SK-N-SH (cell line): Measurements from ENCODE around the gene FCRL5. TPM values are rescaled to one million over a fixed set of nuclear protein-coding genes. Genes with fewer than 3 reads are reported as not detected.

Source experiments
- CTCF ChIA-PET: fragments of 300-600, 350-600 bp; formaldehyde crosslinking; extraction: SDS; loops from one replicate; lab custom pipeline; 2021; lab: Yijun Ruan, JAX
- POLR2A ChIA-PET: fragments of 350-600 bp; sonication (Branson Sonifier 250); formaldehyde crosslinking; extraction: SDS; loops from one replicate; lab custom pipeline; 2020; ENCODE audit warnings: antibody characterized with exemption, inconsistent platforms; lab: Yijun Ruan, JAX
- DNase-seq: peaks from one replicate; pipeline ENCODE4 v3.0.0; 2012
- H2AFZ ChIP-seq: fragments of 200-600 bp; sonication (generic); 2 replicates; pipeline ENCODE4 v1.8.1; 2016; ENCODE audit warnings: antibody characterized with exemption, mild to moderate bottlenecking, low read depth
- H3F3A ChIP-seq: fragments of 200-600 bp; sonication (generic); replicated peaks from 2 replicates; pipeline ENCODE3; 2016; ENCODE audit warnings: antibody characterized with exemption, mild to moderate bottlenecking; ENCODE audit not compliant: insufficient read depth
- H3K27ac ChIP-seq, 2 experiments: fragments of 200-500 bp in 1 of 2; fragments of 200-600 bp in 1 of 2; sonication (Bioruptor generic) in 1 of 2; sonication (generic), shearing (Covaris generic) in 1 of 2; 2 replicates each; pipeline versions ENCODE4 v1.5.1 to v1.6.1; 2014 to 2016; ENCODE audit warnings: low read depth in 2 of 2, inconsistent platforms in 1 of 2, low read length in 1 of 2, mild to moderate bottlenecking in 1 of 2, mixed read lengths in 1 of 2
- H3K27me3 ChIP-seq: fragments of 200-600 bp; sonication (generic), shearing (Covaris generic); 2 replicates; pipeline ENCODE4 v1.6.1; 2016; ENCODE audit warnings: mixed run types; ENCODE audit not compliant: insufficient read depth
- H3K36me3 ChIP-seq, 2 experiments: fragments of 200-500 bp in 1 of 2; fragments of 200-600 bp in 1 of 2; sonication (Bioruptor generic) in 1 of 2; sonication (generic) in 1 of 2; replicated peaks in 1 of 2; 2 replicates each; pipeline versions ENCODE3 to v1.5.1; 2014 to 2016; ENCODE audit warnings: low read length in 1 of 2, mild to moderate bottlenecking in 1 of 2; ENCODE audit not compliant: insufficient read depth in 2 of 2, control insufficient read depth in 1 of 2
- H3K4me1 ChIP-seq, 2 experiments: fragments of 200-500 bp in 1 of 2; fragments of 200-600 bp in 1 of 2; sonication (Bioruptor generic) in 1 of 2; sonication (generic), shearing (Covaris generic) in 1 of 2; 2 replicates each; pipeline versions ENCODE4 v1.5.1 to v1.6.1; 2014 to 2016; ENCODE audit warnings: low read depth in 1 of 2, low read length in 1 of 2, mixed run types in 1 of 2; ENCODE audit not compliant: insufficient read depth in 2 of 2, control insufficient read depth in 1 of 2
- H3K4me2 ChIP-seq: fragments of 200-600 bp; sonication (generic), shearing (Covaris generic); 2 replicates; pipeline ENCODE4 v1.6.1; 2017; ENCODE audit warnings: mixed run types
- H3K4me3 ChIP-seq, 2 experiments: fragments of 200-500 bp in 1 of 2; fragments of 200-600 bp in 1 of 2; sonication (Bioruptor generic) in 1 of 2; sonication (generic), shearing (Covaris generic) in 1 of 2; 2 replicates each; pipeline versions ENCODE4 v1.5.1 to v1.8.1; 2014 to 2016; ENCODE audit warnings: low read depth in 2 of 2, inconsistent platforms in 1 of 2, low read length in 1 of 2, mild to moderate bottlenecking in 1 of 2, mixed read lengths in 1 of 2, moderate library complexity in 1 of 2
- H3K79me2 ChIP-seq: fragments of 200-600 bp; sonication (generic); 2 replicates; pipeline ENCODE4 v1.8.1; 2017; ENCODE audit warnings: mild to moderate bottlenecking; ENCODE audit not compliant: insufficient read depth
- H3K9ac ChIP-seq: fragments of 200-600 bp; sonication (generic); 2 replicates; pipeline ENCODE4 v1.6.1; 2017; ENCODE audit warnings: mixed run types
- H3K9me2 ChIP-seq: fragments of 200-600 bp; sonication (generic); 2 replicates; pipeline ENCODE4 v1.6.1; 2017; ENCODE audit warnings: mixed run types
- H3K9me3 ChIP-seq: fragments of 200-600 bp; sonication (generic); 2 replicates; pipeline ENCODE4 v1.6.1; 2017; ENCODE audit warnings: mixed run types, mild to moderate bottlenecking, moderate library complexity
- H4K20me1 ChIP-seq: fragments of 200-600 bp; sonication (generic); 2 replicates; pipeline ENCODE4 v1.6.1; 2017; ENCODE audit warnings: mild to moderate bottlenecking, mixed run types; ENCODE audit not compliant: insufficient read depth
- ELF1 ChIP-seq: IDR thresholded peaks from 2 replicates; pipeline ENCODE4 v1.4.0; 2012
- EZH2phosphoT487 ChIP-seq: fragments of 200-600 bp; sonication (generic); IDR thresholded peaks from 2 replicates; pipeline ENCODE4 v1.6.1; 2017; ENCODE audit warnings: low read depth, mixed run types, mild to moderate bottlenecking, antibody characterized with exemption, moderate library complexity, borderline replicate concordance
- FOXM1 ChIP-seq: IDR thresholded peaks from 2 replicates; pipeline ENCODE4 v1.4.0; 2012; ENCODE audit warnings: low read depth, mild to moderate bottlenecking
- MEF2A ChIP-seq: IDR thresholded peaks from 2 replicates; pipeline ENCODE4 v1.4.0; 2012; ENCODE audit warnings: low read depth, borderline replicate concordance
- MXI1 ChIP-seq: IDR thresholded peaks from 2 replicates; pipeline ENCODE4 v1.6.1; 2012; ENCODE audit warnings: mild to moderate bottlenecking, low read depth, low read length, improper control_type of control experiment
- NFIC ChIP-seq: IDR thresholded peaks from 2 replicates; pipeline ENCODE4 v1.4.0; 2012; ENCODE audit warnings: borderline replicate concordance
- POLR2AphosphoS5 ChIP-seq: IDR thresholded peaks from 2 replicates; pipeline ENCODE4 v1.6.1; 2012; ENCODE audit warnings: low read depth, low read length
- RAD21 ChIP-seq: IDR thresholded peaks from 2 replicates; pipeline ENCODE4 v1.6.1; 2012; ENCODE audit warnings: mild to moderate bottlenecking, low read length
- SIN3A ChIP-seq: IDR thresholded peaks from 2 replicates; pipeline ENCODE4 v1.6.1; 2012; ENCODE audit warnings: low read depth, mild to moderate bottlenecking, low read length, moderate library complexity, borderline replicate concordance
- SMC3 ChIP-seq: IDR thresholded peaks from 2 replicates; pipeline ENCODE4 v1.6.1; 2012; ENCODE audit warnings: low read depth, low read length, improper control_type of control experiment
- TCF12 ChIP-seq: IDR thresholded peaks from 2 replicates; pipeline ENCODE4 v1.4.0; 2012
- USF1 ChIP-seq: IDR thresholded peaks from 2 replicates; pipeline ENCODE4 v1.4.0; 2012; ENCODE audit warnings: low read depth, borderline replicate concordance
- YY1 ChIP-seq: IDR thresholded peaks from 2 replicates; pipeline ENCODE4 v1.4.0; 2012; ENCODE audit warnings: low read depth, mild to moderate bottlenecking
- WGBS: methylation state at CpG from one replicate; pipeline ENCODE4 v1.1.6; 2017; ENCODE audit warnings: low lambda C conversion rate; 5-methylcytosine and 5-hydroxymethylcytosine counted together
- polyA plus RNA-seq, 3 experiments: library from polyadenylated mRNA; depleted of rRNA; stranded (reverse); fragments of >200 nt; gene quantifications; 2 replicates each; pipeline ENCODE4 v1.2.3, GENCODE V29; 2012
- TF ChIP-seq, protein P1 (sequence below): IDR thresholded peaks from 2 replicates; pipeline ENCODE4 v1.4.0; 2012; ENCODE audit warnings: low read depth
- TF ChIP-seq, protein P2 (sequence below): fragments of 200-600 bp; sonication (generic); IDR thresholded peaks from 2 replicates; pipeline ENCODE4 v1.6.1; 2017; ENCODE audit warnings: antibody characterized with exemption, mild to moderate bottlenecking, moderate library complexity
- TF ChIP-seq, protein P3 (sequence below): fragments of 150-350 bp; IDR thresholded peaks from 2 replicates; pipeline ENCODE4 v1.6.1; 2017; ENCODE audit warnings: antibody characterized with exemption, low read length, low read depth, borderline replicate concordance
- TF ChIP-seq, protein P4 (sequence below): IDR thresholded peaks from 2 replicates; pipeline ENCODE4 v1.4.0; 2012; ENCODE audit warnings: low read depth, borderline replicate concordance

The FCRL5 gene
- polyA plus RNA-seq, 1 of the 3 experiments (the other 2 are of a cell fraction) = not detected

GRCh38 chr1:157499521-157499920 is 52.8 kb downstream of the FCRL5 start:
- no peak for DNase-seq
- Histone ChIP-seq H3K79me2 (no peaks in the 10 kb centered on the region), H3K4me3 (no peak overlapping the region), H3K9me2 (no peaks in the 10 kb centered on the region), H3K27me3 (no peaks in the 10 kb centered on the region; the same call in 1 of the 2 replicates), H3K9me3 (no peaks in the 10 kb centered on the region), H4K20me1 (no peaks in the 10 kb centered on the region), H2AFZ (no peak overlapping the region), H3K9ac (no peak overlapping the region), H3K4me1 (no peaks in the 10 kb centered on the region), H3K36me3 (no peaks in the 10 kb centered on the region), H3K4me2 (no peak overlapping the region), H3F3A (no peaks in the 10 kb centered on the region), H3K27ac (no peak overlapping the region)
- ChIA-PET CTCF (interaction anchor here (0.7 kb wide), 1 partner anchor 323 kb away, joined by 3 read pairs; no protein-coding TSS in a partner anchor), POLR2A (no interaction called here)
- no peak for TF ChIP-seq NFIC
- no peak for TF ChIP-seq EZH2phosphoT487
- TF ChIP-seq, protein P1, sequence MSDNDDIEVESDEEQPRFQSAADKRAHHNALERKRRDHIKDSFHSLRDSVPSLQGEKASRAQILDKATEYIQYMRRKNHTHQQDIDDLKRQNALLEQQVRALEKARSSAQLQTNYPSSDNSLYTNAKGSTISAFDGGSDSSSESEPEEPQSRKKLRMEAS = no peak
- no peak for TF ChIP-seq YY1
- no peak for TF ChIP-seq ELF1
- no peak for TF ChIP-seq TCF12
- no peak for TF ChIP-seq RAD21
- TF ChIP-seq, protein P2, sequence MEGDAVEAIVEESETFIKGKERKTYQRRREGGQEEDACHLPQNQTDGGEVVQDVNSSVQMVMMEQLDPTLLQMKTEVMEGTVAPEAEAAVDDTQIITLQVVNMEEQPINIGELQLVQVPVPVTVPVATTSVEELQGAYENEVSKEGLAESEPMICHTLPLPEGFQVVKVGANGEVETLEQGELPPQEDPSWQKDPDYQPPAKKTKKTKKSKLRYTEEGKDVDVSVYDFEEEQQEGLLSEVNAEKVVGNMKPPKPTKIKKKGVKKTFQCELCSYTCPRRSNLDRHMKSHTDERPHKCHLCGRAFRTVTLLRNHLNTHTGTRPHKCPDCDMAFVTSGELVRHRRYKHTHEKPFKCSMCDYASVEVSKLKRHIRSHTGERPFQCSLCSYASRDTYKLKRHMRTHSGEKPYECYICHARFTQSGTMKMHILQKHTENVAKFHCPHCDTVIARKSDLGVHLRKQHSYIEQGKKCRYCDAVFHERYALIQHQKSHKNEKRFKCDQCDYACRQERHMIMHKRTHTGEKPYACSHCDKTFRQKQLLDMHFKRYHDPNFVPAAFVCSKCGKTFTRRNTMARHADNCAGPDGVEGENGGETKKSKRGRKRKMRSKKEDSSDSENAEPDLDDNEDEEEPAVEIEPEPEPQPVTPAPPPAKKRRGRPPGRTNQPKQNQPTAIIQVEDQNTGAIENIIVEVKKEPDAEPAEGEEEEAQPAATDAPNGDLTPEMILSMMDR = no peak
- TF ChIP-seq FOXM1 = no peak
- TF ChIP-seq, protein P3, sequence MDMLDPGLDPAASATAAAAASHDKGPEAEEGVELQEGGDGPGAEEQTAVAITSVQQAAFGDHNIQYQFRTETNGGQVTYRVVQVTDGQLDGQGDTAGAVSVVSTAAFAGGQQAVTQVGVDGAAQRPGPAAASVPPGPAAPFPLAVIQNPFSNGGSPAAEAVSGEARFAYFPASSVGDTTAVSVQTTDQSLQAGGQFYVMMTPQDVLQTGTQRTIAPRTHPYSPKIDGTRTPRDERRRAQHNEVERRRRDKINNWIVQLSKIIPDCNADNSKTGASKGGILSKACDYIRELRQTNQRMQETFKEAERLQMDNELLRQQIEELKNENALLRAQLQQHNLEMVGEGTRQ = no peak
- no peak for TF ChIP-seq SIN3A
- TF ChIP-seq MEF2A = no peak
- no peak for TF ChIP-seq USF1
- TF ChIP-seq POLR2AphosphoS5 = no peak
- TF ChIP-seq, protein P4, sequence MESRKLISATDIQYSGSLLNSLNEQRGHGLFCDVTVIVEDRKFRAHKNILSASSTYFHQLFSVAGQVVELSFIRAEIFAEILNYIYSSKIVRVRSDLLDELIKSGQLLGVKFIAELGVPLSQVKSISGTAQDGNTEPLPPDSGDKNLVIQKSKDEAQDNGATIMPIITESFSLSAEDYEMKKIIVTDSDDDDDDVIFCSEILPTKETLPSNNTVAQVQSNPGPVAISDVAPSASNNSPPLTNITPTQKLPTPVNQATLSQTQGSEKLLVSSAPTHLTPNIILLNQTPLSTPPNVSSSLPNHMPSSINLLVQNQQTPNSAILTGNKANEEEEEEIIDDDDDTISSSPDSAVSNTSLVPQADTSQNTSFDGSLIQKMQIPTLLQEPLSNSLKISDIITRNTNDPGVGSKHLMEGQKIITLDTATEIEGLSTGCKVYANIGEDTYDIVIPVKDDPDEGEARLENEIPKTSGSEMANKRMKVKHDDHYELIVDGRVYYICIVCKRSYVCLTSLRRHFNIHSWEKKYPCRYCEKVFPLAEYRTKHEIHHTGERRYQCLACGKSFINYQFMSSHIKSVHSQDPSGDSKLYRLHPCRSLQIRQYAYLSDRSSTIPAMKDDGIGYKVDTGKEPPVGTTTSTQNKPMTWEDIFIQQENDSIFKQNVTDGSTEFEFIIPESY = no peak
- TF ChIP-seq MXI1 = no peak
- no peak for TF ChIP-seq SMC3
- 3% methylated on average over 8 of the region's 8 CpGs for WGBS
